SKM-1 treated with dmso at 0.1 percent for 144 hours (cell line): ENCODE measurements around the gene PIK3CA.
"Not testable (repeated sequence)": the region's sequence is repeated elsewhere in the genome, so short reads cannot be mapped to it uniquely, and the experiment has no call there.

Source experiments
- DNase-seq: peaks from one replicate; lab custom pipeline; 2025; ENCODE audit not compliant: unreplicated experiment; lab: John Stamatoyannopoulos, UW

Gene PIK3CA

DNA sequence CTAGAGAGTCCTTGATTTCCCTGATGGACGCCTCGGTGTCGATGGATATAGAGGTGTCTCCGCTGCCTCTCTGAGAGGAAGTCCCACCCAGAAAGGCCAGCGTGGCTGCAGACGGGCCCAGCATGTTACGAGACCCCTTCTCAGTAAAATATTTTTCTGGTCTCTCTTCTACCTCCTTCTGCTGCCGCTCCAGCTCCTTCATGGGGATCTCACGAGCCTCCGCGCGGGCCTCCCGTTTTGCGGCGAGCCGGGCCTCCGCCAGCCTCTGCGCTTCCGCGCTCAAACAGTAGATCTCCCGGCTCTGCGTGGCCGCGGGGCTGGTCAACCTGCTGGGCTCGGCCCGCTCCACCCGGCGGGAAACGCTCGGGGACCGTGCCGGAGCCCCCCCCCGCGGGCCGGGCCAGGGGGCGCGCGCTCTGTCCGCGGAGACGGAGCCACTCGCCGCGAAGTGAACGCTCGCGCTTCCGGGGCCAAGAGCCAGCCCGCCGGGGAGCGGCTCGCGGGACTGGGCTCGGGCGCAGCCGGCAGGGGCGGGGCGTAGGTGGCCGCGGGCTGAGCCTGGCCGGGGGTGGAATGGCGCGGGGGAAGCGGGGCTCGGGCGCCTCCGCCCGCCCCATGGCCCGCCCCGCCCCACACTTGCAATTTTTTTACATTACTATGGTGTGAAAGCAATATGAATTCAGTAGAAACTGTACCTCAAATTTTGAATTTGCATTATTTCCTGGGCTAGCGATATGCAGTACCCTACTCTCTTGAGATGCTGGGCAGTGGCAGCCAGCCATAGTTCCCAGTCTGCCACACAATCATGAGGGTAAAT lies 113.0 kb downstream of the PIK3CA start:
- peak; percentile 17 for DNase-seq

DNA sequence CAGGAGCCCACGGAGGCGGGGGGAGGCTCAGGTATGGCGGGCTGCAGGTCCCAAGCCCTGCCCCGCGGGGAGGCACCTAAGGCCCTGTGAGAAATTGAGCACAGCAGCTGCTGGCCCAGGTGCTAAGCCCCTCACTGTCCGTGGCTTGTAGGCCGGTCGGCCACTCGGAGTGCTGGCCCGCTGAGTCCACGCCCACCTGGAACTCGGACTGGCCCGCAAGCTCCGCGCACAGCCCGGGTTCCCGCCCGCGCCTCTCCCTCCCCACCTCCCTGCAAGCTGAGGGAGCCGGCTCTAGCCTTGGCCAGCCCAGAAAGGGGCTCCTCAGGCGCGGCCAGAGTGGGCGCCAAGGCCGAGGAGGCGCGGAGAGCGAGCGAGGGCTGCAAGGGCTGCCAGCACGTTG lies 115.0 kb downstream of the PIK3CA start:
- DNase-seq = no peak

DNA sequence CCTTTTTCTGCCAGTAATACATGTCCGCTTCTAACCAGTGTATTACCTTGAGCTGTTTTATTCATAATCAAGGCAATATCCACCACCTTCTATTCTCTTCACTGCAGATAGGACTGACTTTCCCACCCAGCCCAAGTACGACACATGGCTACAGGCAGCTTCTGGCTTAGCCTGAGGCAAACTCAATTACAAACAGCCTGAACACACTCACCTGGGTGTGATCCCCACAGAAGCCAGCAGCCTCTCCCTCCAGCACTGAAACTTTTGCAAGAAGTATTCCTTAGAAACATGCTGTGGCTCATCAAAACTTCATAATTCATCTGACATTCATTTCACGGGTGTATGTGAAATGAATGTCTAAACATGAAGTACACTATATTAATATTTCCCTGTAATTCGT lies 116.3 kb downstream of the PIK3CA start:
- DNase-seq = no peak

DNA sequence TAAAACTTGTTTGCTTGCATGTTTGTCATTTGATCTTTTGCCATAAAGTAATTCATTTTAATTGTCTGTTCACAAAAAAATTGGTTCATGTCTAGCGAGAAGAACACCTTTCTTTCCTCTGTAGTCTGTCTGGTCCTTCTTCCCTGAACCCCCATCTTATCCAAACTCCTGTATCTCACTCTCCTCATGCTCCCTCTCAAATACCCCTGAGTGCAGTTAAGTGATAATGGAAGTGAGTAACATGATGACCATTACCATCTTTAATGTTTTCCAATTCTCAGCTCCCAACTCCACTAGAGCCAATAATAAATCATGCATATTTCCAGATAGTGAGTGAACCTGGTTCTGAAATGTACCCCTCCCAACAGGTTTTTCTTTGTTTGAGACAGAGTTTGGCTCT lies 116.9 kb downstream of the PIK3CA start:
- no peak for DNase-seq

DNA sequence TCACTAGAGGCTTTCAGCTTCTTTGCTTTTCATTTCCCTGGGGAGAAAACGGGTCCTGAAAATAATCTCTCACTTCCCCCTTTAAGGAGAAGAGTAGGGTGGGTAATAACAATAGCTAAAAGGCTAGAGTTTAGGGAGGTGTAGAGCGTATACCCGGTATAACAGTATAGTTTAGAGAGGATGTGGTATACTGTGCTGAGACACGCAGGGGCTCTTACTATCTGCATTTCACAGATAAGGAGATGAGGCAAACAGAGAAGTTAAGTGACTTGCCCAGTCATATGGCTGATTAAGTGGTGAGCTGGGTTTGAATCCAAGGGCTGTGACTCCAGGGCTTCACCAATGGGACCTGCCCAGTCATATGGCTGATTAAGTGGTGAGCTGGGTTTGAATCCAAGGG lies 117.7 kb downstream of the PIK3CA start:
- no peak for DNase-seq

DNA sequence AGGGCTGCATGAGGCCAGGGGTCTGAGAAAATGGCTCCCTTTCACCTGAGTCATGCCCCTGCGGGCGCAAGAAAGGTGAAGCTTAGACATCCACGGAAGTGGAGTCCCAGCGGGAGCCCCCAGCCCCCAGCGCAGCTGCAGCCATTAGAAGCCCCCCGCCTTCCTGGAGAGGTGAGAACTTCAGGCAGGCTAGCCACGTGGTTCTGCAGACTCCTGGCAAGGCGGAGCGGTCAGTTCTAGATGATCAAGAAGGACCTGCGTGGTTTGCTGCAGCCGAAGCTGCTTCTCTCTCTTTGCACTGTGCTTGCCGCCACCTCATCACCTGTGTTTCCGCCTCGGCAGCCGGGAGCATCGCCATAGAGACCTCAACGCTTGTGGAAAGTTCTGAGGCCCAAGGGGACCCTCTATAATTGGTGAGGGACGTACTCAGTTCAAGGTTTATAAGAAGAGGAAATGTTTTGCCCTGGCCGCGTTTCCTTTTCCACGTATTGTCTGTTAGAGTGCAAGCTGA lies 118.6 kb downstream of the PIK3CA start:
- DNase-seq = no peak

DNA sequence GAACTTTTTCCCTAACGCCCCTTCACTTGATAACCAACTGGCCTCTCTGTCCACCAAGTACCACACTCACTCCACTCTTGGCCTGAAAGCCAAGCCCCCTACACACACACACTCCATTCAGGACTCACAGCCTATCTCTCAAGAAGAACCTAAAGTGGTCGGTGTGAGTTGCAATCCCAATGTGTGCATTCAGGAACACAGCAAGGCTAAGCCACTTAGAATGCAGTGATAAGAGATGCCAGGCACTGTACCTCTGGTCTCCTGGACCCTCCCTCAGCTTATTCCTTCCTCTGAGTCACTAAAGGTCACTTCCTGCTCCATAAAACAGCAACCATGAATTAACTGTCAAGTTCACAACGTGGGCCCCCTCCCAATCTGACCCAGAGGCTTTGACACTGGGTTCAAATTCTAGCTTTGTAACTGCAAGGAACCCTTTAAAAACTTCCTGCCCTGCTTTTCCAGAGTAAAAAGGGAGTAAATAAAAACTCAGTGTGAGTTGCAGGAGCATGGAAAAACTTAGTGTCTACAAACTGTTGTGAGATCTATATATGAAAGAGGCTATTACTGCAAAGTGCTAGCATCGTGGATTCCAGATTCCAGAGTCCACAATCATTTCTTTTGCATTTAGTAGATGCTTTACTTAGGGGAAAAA lies 120.4 kb downstream of the PIK3CA start:
- no peak for DNase-seq

DNA sequence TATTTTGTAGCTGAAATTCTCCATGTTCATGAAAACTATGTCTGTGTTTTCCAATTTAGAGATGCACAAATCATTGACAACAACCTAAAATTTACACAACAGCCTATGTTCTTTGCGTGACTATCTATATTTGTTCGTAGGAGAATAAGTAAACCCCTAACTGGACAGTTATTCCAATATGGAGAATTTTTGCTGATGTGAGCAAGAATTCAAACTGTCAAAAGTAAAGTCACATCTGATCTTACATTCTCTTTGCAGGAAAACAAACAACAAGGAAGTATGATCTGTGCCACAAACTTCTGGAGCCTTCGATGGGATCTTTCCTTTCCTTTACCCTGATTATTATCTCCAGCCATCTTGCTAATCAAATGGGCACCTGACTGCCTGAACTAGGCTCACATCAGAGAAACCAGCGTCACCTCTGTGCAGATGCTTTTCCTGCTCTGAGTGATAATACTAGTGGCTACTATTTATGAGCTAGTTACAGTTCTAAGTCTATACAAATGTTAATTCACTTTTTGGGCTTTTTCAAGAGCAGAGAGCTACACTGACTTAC lies 121.1 kb downstream of the PIK3CA start:
- no peak for DNase-seq

DNA sequence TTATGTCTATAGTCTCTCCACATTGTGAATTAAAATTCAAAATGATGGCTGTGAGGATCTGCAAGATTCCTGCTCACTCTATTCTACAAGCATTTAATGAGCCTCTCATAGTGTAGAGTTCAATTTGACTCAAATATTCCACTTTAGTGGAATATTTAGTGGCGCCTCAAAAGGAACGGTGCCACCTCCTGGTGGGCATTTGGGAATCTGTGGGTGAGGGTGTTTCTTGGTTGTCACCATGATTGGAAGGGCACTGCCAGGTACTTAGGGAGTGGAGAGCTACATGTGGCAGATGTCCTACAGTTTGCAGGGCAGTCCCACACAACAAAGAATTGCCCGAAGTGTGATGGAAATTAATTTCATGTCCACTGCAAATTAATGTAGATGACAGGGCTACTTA lies 124.2 kb downstream of the PIK3CA start:
- no peak for DNase-seq

DNA sequence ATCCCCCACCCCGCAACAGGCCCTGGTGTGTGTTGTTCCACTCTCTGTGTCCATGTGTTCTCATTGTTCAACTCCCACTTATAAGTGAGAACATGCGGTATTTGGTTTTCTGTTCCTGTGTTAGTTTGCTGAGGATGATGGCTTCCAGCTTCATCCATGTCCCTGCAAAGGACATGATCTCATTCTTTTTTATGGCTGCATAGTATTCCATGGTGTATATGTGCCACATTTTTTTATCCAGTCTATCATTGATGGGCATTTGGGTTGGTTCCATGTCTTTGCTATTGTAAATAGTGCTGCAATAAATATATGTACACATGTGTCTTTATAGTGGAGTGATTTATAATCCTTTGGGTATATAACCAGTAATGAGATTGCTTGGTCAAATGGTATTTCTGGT lies 126.3 kb downstream of the PIK3CA start:
- DNase-seq = not testable (repeated sequence)

DNA sequence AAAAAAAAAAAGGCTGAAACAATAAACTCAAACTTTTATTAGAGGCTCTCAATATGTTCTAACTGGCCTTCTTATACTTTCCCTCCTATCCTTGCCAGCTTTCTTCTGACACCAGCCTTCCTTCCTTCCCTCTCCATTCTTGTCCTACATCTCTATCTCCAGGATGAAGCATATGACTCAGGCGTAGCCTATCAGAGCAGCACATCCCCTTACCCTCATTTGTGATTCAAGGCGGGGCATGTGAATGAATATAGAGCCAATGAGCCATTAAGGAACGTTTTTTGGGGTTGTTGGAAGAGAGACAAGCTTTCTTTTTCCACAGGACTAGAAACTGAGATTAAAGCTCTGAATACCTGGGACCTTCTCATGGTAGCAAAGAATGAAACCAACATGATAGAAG lies 127.8 kb downstream of the PIK3CA start:
- no peak for DNase-seq

DNA sequence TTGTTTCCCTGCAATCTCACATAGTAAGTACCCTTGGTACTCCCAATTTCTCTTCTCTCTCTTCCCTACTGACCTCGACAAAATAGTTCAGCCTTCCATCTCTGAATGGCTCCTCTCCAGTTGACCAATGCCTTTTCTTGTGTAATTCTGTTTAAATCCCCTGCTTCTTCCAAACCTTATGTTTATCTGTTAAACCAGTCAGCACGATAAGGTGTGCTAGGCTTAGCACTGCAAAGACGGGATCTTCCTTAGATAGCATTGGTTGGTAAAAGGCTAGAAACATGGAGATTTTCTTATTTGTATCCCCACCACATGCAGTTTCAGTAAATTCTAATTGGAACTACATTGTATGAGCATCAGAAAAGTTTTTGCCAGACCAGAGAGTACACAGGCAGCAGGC lies 128.6 kb downstream of the PIK3CA start:
- no peak for DNase-seq

DNA sequence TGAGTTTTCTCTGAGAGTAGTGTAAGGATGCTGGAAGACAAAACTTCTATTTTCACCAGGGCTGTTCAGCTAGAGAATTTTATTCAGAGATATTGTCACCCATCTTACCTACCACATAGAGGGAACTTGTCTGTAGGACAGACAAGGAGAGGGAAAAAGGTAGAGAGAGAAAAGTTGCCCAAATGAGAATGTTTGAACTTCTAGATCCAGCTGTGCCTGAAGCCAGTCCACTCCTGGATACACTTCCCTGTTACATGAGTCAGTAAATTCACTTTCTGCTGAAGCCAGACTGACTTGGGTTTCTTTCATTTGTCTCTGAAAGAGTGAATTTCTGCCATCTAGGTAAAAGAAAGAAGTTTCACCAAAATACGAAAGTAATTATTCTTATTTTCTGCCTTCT lies 130.0 kb downstream of the PIK3CA start:
- DNase-seq = no peak

DNA sequence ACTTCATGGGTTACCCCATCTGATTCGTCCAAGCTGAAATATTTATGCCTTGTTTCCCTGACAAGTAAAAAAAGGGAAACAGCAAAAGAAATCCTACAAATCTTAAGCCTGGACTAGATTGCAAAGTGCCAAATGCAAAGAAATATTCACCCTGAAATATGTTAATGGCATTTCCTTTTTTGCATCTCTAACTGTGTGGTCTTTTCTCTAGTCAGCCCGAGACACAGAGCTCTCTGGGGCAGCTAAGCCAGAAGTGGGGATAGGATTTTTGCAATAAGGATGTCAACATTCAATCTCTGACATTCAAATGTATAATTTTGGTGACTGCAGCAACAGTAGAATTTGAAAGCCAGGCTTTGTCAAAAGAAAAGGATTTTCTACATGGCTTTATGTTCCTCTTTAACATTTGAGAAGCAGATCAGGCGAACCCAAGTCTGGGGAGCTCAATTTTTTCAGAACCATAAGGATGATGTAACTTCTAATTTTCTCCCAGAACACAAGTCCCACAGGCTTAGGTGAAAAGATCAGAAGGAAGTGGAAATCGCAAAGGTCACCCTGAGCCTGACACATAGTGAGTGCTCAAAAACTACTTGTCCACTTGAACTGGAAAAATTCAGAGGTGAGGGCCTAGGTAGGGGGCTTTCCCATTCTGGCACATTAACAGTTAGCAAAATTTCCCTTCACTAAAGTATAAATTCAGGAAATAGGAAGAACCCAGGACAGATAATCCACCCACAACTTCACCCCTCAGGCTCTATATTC lies 131.0 kb downstream of the PIK3CA start:
- no peak for DNase-seq

DNA sequence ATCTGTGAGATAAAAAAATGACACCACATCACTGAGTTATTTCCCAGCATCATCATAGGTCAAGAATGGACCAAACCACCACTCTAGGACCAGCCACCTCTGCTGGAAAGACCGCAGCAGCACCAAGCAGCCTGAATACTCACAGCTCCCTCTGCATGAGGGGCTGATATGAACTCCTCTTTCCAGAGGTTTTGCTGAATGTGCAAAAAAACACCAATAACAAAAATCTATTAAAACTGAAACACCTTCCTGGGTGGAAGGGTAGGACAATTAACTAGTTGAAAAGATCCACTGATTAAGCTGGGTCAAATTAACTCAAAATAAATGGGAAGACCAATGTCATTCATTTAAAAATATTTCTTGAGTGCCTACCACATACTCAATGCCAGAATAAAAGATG lies 131.7 kb downstream of the PIK3CA start:
- DNase-seq = no peak

DNA sequence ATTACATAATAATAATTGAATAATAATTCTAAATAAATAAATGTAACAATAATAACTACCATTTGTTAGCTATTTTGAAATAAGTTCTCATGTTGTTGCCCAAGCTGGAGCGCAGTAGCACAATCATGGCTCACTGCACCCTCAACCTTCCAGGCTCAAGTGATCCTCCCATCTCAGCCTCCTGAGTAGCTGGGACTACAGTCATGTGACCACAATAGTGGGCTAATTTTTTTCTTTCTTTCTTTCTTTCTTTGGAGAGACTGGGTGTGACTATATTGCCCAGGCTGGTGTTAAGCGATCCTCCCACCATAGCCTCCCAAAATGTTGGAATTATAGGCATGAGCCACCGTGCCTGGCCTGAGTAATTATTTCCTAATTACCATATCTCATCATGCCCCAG lies 133.7 kb downstream of the PIK3CA start:
- no peak for DNase-seq

DNA sequence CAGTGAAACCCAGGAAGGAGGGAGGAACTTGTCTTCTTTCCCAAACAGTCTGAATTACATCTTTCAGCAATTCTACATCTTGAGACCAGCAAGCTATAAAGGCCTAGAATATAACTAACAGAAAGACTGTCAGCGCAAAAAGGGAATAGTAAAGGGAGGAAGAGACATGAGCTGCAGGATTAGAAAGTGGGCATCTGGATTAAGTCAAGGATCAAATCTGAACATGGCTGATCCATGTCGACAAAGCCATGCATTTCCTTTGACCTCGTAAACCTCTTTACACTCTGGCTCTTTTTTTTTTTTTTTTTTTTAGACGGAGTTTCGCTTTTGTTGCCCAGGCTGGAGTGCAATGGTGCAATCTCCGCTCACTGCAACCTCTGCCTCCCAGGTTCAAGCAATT lies 138.2 kb downstream of the PIK3CA start:
- DNase-seq = no peak

DNA sequence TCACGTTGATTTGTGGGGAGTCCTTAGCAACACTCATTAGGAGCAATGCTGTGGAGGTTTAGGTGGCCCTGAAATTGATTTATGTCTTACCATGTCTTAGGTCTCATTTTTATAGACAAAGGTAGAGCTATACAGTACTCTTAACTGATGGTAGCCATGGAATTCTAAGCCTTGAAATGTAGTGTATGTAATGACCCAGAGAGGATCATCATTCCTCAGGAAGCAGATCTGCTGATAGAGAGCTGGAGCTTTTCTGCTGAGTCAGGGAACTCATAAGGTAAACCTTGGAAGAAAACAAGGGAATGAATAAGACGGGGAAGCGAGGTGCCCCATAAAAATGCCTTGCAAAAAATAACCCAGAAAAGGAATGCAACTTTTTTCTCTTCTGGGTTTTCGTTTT lies 140.7 kb downstream of the PIK3CA start:
- no peak for DNase-seq

DNA sequence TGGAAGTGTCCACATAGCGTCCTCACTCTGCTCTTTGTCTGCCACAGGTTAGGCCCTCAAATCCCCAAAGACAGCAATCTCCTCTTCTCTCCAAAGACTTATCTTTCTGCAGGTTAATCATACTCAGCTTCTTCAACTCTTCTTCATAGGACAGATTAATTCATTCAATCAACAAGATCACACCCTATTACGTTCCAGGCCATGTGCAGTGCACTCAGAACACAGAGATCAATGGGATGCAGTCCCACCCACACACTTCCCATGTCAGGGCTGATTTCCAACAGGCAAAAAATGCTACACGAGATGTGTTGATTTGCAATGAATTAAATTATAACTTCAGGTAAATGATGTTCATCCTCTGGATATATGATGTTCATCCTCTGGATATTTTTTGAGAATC lies 141.1 kb downstream of the PIK3CA start:
- DNase-seq = no peak
